Stimulated activated CD8-positive, alpha-beta memory T cell treated with anti-CD3 and anti-CD28 coated beads, Interleukin-15, amount 100 ng/mL, for 24 hours (primary cell): ENCODE measurements around the gene DLAT.
"Not testable (repeated sequence)": the region's sequence is repeated elsewhere in the genome, so short reads cannot be mapped to it uniquely, and the experiment has no call there.

Experiments
- DNase-seq: peaks from one replicate; pipeline ENCODE4 v3.0.0-alpha.2; 2020; ENCODE audit warnings: low read depth

DLAT gene

GRCh38 chr11:112005422-112006094 is 19.6 kb upstream of the DLAT start:
- DNase-seq: no peak

GRCh38 chr11:112006095-112006441 is 19.1 kb upstream of the DLAT start:
- not testable (repeated sequence) for DNase-seq

DNA sequence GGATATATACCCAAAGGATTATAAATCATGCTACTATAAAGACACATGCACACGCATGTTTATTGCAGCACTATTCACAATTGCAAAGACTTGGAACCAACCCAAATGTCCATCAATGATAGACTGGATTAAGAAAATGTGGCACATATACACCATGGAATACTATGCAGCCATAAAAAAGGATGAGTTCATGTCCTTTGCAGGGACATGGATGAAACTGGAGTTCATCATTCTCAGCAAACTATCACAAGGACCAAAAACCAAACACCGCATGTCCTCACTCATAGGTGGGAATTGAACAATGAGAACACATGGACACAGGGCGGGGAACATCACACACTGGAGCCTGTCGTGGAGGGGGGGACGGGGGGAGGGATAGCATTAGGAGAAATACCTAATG is 13.8 kb upstream of the DLAT start:
- DNase-seq: not testable (repeated sequence)

GRCh38 chr11:112012874-112013273 is 12.3 kb upstream of the DLAT start:
- no peak for DNase-seq

DNA sequence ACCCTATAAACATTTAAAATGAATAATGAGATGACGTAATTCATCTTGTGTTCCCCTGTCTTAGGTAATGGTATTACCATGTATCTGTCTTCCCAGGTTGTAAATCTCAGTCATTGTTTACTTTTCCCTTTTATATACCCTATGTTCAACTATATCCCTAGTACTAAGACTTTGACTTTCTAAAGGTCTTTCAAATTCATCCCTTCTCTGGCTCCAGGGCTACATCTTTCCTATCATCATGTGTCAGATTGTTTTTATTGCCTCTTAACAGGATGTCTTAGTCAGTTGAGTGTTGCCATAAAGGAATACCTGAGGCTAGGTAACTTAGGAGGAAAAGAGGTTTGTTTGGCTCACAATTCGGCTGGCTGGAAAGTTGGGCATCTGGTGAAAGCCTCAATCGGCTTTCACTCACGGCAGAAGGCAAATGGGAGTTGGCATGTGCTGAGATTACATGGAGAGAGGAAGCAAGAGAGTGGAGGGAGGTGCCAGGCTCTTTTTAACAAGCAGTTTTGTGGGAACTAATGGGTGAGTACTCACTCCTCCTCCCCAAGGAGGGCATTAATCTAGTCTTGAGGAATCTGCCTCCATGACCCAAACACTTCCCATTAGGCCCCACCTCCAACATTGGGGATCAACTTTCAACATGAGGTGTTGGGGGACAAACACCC is 11.6 kb upstream of the DLAT start:
- no peak for DNase-seq

- DNase-seq: no peak
These were observed 9.0 kb upstream of the DLAT start for GRCh38 chr11:112016088-112016764.

DNA sequence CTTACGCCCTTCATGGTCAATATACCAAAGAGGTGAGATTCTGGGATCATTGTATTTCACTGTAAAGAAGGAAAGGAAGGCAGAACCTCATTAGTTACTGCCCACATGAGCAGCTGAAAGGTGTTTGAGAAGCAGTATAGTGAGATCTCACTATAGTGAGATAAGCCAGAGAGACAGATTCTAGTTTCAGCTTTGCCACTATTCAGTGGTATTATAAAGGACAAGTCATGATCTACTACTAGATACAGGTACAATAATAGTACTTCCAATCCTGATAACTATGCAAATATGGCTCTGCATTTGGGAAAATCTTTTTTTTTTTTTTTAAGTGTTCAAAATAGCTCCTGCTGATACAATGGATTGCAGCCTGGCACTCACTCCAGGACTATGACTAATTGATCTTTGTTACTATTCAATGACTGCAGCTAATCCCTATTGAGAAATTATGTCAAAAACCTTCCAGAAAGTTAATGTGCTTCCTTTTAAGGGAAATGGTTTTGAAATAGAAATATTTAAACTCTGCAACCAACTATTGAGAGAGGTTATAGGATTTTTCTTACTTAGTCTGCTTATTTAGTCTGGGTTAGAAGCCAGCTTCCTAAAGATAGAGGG is 8.3 kb upstream of the DLAT start:
- DNase-seq: no peak

GRCh38 chr11:112017538-112017937 is 7.7 kb upstream of the DLAT start:
- DNase-seq: no peak

- no peak for DNase-seq
These were observed 6.1 kb upstream of the DLAT start for GRCh38 chr11:112019066-112019465.

DNA sequence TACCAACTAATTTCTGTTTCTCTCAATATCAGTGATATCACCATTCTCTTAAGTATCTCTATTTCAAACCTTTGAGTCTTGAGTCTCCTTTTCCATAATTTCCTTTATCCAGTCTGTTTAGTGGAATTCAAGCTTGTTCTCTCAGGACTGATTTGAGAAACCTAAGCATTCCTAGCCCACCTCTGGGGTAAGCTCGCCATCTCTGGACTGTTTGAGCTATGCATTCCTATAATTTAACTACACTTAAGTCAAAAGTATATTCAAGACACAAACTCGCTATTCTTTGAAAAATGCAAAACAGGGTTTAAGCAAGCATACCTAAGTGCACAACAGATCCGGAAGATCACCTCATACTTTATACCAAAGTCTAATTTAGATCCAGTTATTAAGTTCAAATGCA is 2.1 kb upstream of the DLAT start:
- no peak for DNase-seq

GRCh38 chr11:112024178-112024772 is 933 bp upstream of the DLAT start:
- DNase-seq: no peak

DNA sequence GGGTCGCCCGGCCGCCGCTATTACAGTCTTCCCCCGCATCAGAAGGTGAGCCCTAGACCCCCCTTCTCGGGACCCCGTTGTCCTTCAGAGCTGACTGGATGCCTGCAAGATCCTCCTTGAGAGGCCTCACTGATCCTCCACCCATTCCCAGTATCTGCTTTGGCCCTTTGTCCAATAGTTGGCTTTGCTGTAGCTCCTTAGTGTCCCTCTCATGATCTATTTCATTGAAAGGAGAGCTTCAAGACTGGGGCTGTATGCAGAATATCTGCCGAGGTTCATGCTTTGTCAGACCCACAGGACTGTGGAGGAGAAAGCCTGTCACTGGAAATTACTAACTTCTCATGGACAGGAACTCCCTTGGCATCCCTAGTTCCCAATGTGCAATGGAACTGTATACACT is 499 bp downstream of the DLAT start:
- DNase-seq: no peak

- not testable (repeated sequence) for DNase-seq
These were observed 1.7 kb downstream of the DLAT start for GRCh38 chr11:112026784-112027410.

- no peak for DNase-seq
These were observed 4.3 kb downstream of the DLAT start for GRCh38 chr11:112029460-112029859.

DNA sequence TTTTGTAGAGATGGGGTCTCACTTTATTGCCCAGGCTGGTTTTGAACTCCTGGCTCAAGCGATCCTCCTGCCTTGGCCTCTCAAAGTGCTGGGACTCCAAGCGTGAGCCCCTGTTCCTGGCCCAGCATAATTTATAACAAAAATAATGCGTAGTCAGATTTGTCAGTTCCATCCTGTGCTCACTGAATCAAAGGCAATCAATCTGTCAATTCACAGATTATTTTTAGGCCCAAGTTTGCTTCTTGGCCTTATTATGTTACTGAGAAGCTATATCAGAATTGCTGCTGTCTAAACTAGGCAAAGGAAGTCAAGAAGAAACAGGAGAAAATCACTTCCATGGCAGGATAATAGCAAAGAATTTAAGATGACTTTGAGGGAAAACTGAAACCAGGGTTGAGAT is 8.7 kb downstream of the DLAT start:
- no peak for DNase-seq

GRCh38 chr11:112037527-112037926 is 12.3 kb downstream of the DLAT start:
- no peak for DNase-seq

- no peak for DNase-seq
These were observed 17.2 kb downstream of the DLAT start for GRCh38 chr11:112042161-112042960.

DNA sequence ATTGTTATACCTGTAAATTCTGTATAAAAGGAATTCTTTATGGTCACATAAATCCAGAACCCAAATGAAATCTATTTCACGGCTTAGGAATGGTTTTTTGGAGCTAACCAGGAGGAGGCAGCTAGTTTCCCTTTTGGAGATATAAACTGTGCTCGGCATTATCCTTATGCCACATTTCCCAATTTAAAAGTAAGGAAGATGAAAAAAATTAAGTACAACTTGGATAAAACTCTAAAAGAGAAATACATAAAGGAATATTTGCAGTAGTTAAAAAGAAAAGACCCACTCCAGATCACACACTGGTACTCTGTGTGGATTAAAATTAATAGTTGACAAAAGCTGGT is 17.7 kb downstream of the DLAT start:
- DNase-seq: no peak

DNA sequence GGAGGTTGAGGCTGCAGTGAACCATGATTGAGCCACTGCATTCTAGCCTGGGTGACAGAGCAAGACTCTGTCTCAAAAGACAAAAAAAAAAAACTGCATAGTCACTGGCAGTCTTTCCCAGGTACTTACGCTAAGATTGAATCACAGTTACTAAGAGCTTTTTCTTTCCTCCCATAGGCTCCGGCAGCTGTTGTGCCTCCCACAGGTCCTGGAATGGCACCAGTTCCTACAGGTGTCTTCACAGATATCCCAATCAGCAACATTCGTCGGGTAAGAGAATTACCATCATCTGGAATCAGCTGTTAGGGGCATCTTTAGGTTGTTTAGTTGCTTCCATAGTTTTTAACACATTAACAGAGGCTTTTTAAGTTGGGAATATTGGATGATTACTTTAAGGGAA is 19.8 kb downstream of the DLAT start:
- no peak for DNase-seq

DNA sequence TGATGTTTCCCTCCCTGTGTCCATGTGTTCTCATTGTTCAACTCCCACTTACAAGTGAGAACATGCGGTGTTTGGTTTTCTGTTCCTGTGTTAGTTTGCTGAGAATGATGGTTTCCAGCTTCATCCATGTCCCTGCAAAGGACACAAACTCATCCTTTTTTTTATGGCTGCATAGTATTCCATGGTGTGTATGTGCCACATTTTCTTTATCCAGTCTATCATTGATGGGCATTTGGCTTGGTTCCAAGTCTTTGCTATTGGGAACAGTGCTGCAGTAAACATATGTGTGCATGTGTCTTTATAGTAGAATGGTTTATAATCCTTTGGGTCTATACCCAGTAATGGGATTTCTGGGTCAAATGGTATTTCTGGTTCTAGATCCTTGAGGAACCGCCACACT is 21.4 kb downstream of the DLAT start:
- DNase-seq: not testable (repeated sequence)

DNA sequence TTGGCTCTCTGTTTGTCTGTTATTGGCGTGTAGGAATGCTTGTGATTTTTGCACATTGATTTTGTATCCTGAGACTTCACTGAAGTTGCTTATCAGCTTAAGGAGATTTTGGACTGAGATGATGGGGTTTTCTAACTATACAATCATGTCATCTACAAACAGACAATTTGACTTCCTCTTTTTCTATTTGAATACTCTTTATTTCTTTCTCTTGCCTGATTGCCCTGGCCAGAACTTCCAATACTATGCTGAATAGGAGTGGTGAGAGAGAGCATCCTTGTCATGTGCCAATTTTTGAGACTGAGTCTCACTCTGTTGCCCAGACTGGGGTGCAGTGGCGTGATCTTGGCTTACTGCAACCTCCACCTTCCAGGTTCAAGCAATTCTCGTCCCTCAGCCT is 23.0 kb downstream of the DLAT start:
- not testable (repeated sequence) for DNase-seq
